Measurements from ENCODE around the gene PHLPP2.

PHLPP2 gene

GRCh38 chr16:71648162-71648561 is 76.3 kb downstream of the PHLPP2 start (continued):
- TF ChIP-seq CSRNP3 (CRISPR knock-in tag; IDR thresholded peaks at IDR 0.05) (no peak), CSDC2 (CRISPR knock-in tag; IDR thresholded peaks at IDR 0.05) (no peak), ISL1 (CRISPR knock-in tag; IDR thresholded peaks at IDR 0.05) (no peak)

- no peak for ATAC-seq
- TF ChIP-seq CSRNP3 (CRISPR knock-in tag; IDR thresholded peaks at IDR 0.05) = no peak
- TF ChIP-seq BACH2 (CRISPR knock-in tag; IDR thresholded peaks at IDR 0.05; ENCODE audit: borderline replicate concordance) = no peak
- TF ChIP-seq ZNF8 (CRISPR knock-in tag; IDR thresholded peaks at IDR 0.05) = no peak
- TF ChIP-seq TOX (CRISPR knock-in tag; IDR thresholded peaks at IDR 0.05; ENCODE audit: borderline replicate concordance) = no peak
- no peak for TF ChIP-seq ZNF70 (CRISPR knock-in tag; IDR thresholded peaks at IDR 0.05)
- TF ChIP-seq ZFP3 (CRISPR knock-in tag; IDR thresholded peaks at IDR 0.05) = no peak
- TF ChIP-seq PATZ1 (CRISPR knock-in tag; IDR thresholded peaks at IDR 0.05; ENCODE audit: borderline replicate concordance) = no peak
- TF ChIP-seq OSR1 (CRISPR knock-in tag; IDR thresholded peaks at IDR 0.05) = no peak
- TF ChIP-seq ARNTL (CRISPR knock-in tag; IDR thresholded peaks at IDR 0.05; ENCODE audit: borderline replicate concordance, low read depth) = no peak
- no peak for TF ChIP-seq ZNF565 (CRISPR knock-in tag; conservative IDR thresholded peaks at IDR 0.05; ENCODE audit: low read depth)
- TF ChIP-seq ISL1 (CRISPR knock-in tag; IDR thresholded peaks at IDR 0.05) = no peak
- TF ChIP-seq RARB (CRISPR knock-in tag; IDR thresholded peaks at IDR 0.05) = no peak
- TF ChIP-seq TCF4 (CRISPR knock-in tag; IDR thresholded peaks at IDR 0.05; ENCODE audit: borderline replicate concordance) = no peak
- no peak for TF ChIP-seq GLIS3 (CRISPR knock-in tag; IDR thresholded peaks at IDR 0.05)
- no peak for TF ChIP-seq CREB5 (CRISPR knock-in tag; IDR thresholded peaks at IDR 0.05; ENCODE audit: low read depth)
- TF ChIP-seq ESRRG (CRISPR knock-in tag; IDR thresholded peaks at IDR 0.05) = no peak
- no peak for TF ChIP-seq PPARA (CRISPR knock-in tag; IDR thresholded peaks at IDR 0.05; ENCODE audit: borderline replicate concordance)
Measured at GRCh38 chr16:71647391-71647790, 77.1 kb downstream of the PHLPP2 start.

- no peak for TF ChIP-seq CREB5 (CRISPR knock-in tag; IDR thresholded peaks at IDR 0.05; ENCODE audit: low read depth)
- no peak for TF ChIP-seq ZFP3 (CRISPR knock-in tag; IDR thresholded peaks at IDR 0.05)
- no peak for TF ChIP-seq CSRNP3 (CRISPR knock-in tag; IDR thresholded peaks at IDR 0.05)
- TF ChIP-seq TOX (CRISPR knock-in tag; IDR thresholded peaks at IDR 0.05; ENCODE audit: borderline replicate concordance) = no peak
- peak; percentile 84 for ATAC-seq
Measured at GRCh38 chr16:71645450-71645849, 79.1 kb downstream of the PHLPP2 start.

- no peak for ATAC-seq
- no peak for TF ChIP-seq POU6F1 (CRISPR knock-in tag; IDR thresholded peaks at IDR 0.05; ENCODE audit: borderline replicate concordance, low read depth)
- TF ChIP-seq BACH2 (CRISPR knock-in tag; IDR thresholded peaks at IDR 0.05; ENCODE audit: borderline replicate concordance) = no peak
- TF ChIP-seq ZFP30 (CRISPR knock-in tag; IDR thresholded peaks at IDR 0.05) = no peak
- TF ChIP-seq CREB5 (CRISPR knock-in tag; IDR thresholded peaks at IDR 0.05; ENCODE audit: low read depth) = no peak
- TF ChIP-seq CSRNP3 (CRISPR knock-in tag; IDR thresholded peaks at IDR 0.05) = no peak
- no peak for TF ChIP-seq ARNTL (CRISPR knock-in tag; IDR thresholded peaks at IDR 0.05; ENCODE audit: borderline replicate concordance, low read depth)
- TF ChIP-seq ZNF565 (CRISPR knock-in tag; conservative IDR thresholded peaks at IDR 0.05; ENCODE audit: low read depth) = no peak
- TF ChIP-seq ESRRG (CRISPR knock-in tag; IDR thresholded peaks at IDR 0.05) = no peak
- TF ChIP-seq CSDC2 (CRISPR knock-in tag; IDR thresholded peaks at IDR 0.05) = no peak
Measured at GRCh38 chr16:71637398-71637797, 87.1 kb downstream of the PHLPP2 start.
